ENCODE results near the gene ZBTB9.

Gene ZBTB9

DNA sequence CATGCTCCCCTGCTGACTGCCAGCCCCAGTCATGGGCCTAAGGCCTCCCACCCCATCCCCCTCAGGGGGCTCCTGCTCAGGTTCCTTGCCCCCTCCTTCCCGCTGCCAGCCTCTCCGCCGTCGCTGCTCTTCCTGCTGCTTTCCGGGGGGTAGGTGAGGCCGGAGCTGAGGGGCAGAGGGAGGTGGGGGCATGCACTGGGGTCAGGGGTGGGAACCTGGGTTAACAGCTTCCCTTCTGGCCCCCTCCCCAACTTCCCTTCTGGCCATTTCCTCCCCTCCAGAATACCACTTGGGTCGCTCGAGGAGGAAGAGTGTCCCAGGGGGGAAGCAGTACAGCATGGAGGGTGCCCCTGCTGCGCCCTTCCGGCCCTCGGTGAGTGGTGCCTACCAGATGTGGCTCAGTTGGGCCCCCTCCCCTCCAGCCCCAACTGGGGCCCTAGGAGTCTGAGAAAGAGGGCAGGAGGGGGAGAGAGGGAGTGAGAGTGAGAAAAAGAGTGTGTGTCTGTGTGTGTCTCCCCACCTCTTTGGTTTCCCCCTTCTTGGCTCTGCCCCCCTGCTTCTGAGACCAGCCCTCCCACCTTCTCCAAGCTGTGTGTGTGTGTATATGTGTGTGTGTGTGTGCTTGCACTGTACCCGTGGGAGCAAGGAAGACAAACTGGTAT, 22.4 kb upstream of the ZBTB9 start:
- DNase-seq: no peak

DNA sequence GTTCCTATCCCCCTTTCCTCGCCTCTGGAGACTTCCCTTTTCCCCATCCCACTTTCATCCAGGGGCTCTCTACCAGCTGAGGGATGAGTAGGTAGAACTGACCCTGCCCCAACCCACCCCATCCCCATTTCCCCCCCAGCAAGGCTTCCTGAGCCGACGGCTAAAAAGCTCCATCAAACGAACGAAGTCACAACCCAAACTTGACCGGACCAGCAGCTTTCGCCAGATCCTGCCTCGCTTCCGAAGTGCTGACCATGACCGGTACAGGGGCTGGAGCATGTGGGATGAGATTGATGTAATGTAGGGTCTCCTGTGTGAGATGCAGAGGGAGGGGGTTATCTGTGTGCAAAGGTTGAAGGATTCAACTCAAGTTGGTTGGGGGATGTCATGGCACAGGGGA, 21.8 kb upstream of the ZBTB9 start:
- no peak for DNase-seq

DNA sequence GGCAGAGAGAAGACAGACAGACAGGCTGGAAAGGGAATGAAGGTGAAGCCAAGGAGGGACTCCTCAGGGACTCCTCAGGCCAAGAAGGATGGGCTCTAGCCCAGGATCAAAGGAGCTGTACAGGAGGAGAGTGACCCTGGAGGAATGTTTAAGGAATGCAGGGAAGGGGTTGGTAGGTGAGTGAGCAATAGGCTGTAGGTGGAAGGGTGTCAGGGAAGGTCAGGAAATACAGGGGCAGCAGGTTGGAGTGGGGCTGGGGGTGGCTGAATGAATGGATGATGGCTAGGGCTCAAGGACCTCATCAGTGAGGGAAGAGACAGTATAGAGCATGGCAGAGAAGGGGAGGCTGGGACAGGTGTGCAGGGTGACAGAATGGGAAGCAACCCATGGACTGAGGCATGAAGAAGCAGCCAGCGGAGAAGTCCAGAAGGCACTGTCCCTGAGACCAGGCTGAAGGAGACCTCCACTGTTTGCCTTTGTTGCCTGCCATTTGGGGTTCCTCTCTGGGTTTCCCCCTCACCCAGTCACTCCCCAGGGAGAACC, 21.3 kb upstream of the ZBTB9 start:
- DNase-seq: no peak

GRCh38 chr6:33433544-33434191, 20.7 kb upstream of the ZBTB9 start:
- DNase-seq: no peak

DNA sequence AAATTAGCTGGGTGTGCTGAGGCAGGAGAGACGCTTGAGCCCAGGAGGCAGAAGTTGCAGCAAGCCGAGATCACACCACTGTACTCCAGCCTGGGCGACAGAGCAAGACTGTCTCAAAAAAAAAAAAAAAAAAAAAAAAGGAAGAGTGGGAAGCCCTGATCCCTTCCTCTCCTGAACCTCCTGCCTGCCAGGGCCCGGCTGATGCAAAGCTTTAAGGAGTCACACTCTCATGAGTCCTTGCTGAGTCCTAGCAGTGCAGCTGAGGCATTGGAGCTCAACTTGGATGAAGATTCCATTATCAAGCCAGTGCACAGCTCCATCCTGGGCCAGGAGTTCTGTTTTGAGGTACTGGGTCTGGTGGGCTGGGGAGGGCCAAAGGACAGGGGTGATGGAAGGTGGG, 19.4 kb upstream of the ZBTB9 start:
- no peak for DNase-seq

- DNase-seq: no peak
Measured at GRCh38 chr6:33437666-33438065, 16.7 kb upstream of the ZBTB9 start.

- DNase-seq: no peak
Measured at GRCh38 chr6:33438978-33439594, 15.3 kb upstream of the ZBTB9 start.

GRCh38 chr6:33439956-33440648, 14.3 kb upstream of the ZBTB9 start:
- no peak for DNase-seq

GRCh38 chr6:33440649-33441309, 13.6 kb upstream of the ZBTB9 start:
- DNase-seq: no peak

DNA sequence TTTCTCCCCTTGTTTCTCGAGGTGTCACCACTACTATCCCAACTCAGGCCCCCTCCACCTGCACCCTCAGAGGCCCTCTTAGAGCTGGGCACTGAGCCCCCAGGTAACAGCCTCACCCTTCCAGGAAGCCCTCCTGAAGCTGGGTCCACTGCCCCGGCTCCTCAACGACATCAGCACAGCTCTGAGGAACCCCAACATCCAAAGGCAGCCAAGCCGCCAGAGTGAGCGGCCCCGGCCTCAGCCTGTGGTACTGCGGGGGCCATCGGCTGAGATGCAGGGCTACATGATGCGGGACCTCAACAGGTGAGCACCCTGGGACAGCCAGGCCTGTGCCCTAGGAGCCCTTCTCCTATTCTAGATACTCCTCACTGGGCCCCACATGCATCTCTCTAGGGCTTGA, 12.9 kb upstream of the ZBTB9 start:
- no peak for DNase-seq

DNA sequence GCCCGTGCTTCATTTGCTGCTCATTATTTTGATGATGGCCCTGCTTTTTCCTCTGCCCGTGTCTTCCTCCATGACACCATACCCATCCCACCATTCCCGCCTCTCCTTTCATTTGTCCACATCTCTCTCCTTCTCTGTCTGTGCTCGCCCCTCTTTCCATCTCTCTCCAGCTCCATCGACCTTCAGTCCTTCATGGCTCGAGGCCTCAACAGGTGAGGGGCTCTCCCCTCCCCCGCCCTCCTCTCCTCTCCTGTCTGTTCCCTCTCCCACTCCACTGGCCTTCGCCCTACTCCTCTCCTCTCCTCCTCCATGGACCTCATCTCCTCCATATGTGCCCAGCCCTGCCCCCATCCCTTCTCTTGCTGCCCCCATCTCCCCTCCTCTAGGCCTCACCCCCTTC, 12.1 kb upstream of the ZBTB9 start:
- DNase-seq: no peak

- no peak for DNase-seq
Measured at GRCh38 chr6:33443025-33443424, 11.4 kb upstream of the ZBTB9 start.

DNA sequence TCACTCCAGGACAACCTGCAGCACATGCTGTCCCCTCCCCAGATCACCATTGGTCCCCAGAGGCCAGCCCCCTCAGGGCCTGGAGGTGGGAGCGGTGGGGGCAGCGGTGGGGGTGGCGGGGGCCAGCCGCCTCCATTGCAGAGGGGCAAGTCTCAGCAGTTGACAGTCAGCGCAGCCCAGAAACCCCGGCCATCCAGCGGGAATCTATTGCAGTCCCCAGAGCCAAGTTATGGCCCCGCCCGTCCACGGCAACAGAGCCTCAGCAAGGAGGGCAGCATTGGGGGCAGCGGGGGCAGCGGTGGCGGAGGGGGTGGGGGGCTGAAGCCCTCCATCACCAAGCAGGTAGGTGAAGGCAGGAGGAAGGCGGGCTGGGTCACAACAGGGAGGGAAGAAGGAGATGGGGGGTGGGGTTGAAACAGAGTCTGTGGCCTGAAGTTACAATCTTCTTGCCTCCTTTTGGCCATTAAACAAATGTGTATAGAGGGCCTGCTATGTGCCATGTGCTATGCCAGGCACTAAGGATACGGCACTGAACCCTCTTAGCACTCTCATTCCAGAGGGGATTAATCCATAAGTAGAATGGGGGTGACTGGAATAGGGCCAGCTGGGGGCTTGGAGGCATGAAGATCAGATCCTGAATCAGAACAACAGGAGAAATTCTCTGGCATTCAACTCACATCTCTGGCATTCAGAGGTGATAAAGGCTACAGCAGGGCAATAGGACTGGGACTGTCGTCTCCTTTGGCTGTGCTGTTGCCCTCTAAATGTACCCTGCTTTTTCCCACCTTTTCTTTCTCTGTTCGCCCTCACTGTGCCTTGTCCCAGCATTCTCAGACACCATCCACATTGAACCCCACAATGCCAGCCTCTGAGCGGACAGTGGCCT, 10.5 kb upstream of the ZBTB9 start:
- DNase-seq: no peak

DNA sequence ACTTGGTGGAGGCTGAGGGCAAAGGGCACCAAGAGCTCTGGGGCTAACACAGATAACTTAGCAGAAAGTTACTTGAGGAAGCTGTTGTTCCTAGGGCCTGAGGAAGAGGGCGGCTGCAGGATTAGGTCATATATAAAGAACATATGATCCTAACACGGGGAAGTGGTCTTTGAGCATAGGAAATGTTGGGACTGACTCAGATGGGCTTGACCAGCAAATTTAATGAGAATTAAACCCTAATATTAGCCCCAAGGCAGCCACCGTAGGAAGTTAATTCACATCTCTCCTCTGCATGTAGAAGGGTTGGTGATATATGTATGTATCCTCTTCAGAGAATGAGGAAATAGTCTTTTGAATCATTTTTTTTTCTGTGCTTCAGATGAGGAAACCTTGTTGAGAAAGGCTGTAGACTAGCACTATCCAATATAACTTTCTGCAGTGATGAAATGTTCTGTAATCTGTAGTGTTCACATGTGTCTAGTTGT, 9.2 kb upstream of the ZBTB9 start:
- DNase-seq: no peak

DNA sequence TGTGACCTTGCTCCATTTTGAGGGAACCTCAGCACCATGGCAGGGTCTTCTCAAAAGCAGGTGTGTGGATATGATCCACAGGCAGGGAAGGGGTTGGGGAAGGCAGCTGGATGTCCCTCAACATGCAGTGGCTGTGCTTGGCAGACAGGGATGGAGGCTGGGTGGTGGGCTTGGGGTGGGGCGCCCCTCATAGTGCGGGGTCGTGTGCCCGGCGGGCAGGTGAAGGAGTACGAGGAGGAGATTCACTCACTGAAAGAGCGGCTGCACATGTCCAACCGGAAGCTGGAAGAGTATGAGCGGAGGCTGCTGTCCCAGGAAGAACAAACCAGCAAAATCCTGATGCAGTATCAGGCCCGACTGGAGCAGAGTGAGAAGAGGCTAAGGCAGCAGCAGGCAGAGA, 8.0 kb upstream of the ZBTB9 start:
- no peak for DNase-seq

DNA sequence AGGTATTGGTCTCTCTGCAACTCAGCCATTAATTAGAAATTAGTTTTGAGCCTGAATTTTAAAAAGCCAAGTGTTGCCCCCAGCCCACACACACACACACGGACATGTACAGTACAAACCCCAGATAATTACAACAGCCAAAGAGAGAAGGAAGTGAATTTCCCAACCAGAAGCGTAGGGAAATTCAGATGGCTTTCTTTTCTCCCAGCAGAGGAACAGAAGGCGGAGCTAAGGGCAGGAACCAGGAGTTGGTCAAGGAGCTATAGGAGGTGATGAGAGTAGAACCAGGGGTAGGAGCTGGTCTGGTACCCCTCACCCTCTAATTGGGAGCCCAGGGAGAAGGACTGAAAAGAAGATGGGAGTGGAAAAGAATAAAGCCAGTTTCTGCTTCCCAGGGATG, 3.9 kb upstream of the ZBTB9 start:
- no peak for DNase-seq

- DNase-seq: no peak
Measured at GRCh38 chr6:33451606-33452005, 2.8 kb upstream of the ZBTB9 start.

GRCh38 chr6:33452496-33452895, 1.9 kb upstream of the ZBTB9 start:
- DNase-seq: no peak

GRCh38 chr6:33453393-33454008, 875 bp upstream of the ZBTB9 start:
- no peak for DNase-seq

GRCh38 chr6:33455051-33455450, 675 bp downstream of the ZBTB9 start:
- no peak for DNase-seq

DNA sequence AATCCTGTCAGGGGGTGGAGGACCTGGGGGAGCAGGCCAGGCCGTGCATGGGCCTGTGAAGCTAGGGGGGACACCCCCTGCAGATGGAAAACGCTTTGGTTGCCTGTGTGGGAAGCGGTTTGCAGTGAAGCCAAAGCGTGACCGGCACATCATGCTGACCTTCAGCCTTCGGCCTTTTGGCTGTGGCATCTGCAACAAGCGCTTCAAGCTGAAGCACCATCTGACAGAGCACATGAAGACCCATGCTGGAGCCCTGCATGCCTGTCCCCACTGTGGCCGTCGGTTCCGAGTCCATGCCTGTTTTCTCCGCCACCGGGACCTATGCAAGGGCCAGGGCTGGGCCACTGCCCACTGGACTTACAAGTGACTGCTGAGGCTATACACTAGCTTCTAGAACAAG, 1.8 kb downstream of the ZBTB9 start:
- DNase-seq: no peak

Data from right kidney (tissue), 1 donor.